OCI-LY7 (cell line): ENCODE results near the gene RAB35.

Experiments
- EZH2phosphoT487 ChIP-seq: fragments of 200-600 bp; sonication (generic); IDR thresholded peaks from 2 replicates; pipeline ENCODE4 v1.6.1; 2018; ENCODE audit warnings: low read depth, borderline replicate concordance, mild to moderate bottlenecking, mixed run types, antibody characterized with exemption, low read length, moderate library complexity, mixed read lengths
- TF ChIP-seq, protein P1 (sequence below): fragments of 200-600 bp; sonication (generic); conservative IDR thresholded peaks from 2 replicates; pipeline ENCODE4 v1.5.1; 2014; ENCODE audit warnings: mild to moderate bottlenecking, antibody characterized with exemption, low read length, moderate library complexity, mixed read lengths

DNA sequence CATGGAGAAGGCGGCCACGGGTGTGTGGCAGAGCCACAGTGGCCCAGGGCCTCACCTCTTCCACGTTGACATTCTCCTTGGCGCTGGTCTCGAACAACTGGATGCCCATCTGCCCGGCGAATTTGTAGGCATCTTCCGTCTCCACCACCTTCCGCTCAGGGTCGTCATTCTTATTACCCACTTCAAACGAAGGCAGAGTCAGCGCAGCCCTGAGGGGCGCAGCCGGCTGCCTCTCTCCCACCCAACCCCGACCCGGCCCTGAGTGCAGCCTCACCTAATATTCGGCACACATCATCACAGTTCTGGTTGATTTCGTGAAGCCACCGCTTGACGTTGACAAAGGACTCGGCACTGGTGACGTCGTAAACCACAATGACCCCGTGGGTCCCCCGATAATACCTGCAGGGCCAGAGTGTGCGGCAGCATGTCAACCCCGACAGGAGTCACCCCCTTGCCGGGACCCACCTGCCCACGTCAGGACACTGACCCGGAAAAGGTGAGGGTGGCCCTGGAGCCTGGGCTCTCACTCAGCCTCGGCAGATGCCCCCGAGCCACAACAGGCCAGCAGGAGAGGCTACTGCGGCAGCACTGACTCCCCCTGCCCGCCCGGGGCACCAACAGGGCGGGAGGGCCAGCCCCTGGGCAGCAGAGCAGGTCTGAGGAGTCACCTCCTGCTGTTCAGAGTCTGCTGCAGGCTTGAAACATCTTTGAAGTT is 17.6 kb downstream of the RAB35 start:
- TF ChIP-seq EZH2phosphoT487, result no peak
- TF ChIP-seq, protein P1, sequence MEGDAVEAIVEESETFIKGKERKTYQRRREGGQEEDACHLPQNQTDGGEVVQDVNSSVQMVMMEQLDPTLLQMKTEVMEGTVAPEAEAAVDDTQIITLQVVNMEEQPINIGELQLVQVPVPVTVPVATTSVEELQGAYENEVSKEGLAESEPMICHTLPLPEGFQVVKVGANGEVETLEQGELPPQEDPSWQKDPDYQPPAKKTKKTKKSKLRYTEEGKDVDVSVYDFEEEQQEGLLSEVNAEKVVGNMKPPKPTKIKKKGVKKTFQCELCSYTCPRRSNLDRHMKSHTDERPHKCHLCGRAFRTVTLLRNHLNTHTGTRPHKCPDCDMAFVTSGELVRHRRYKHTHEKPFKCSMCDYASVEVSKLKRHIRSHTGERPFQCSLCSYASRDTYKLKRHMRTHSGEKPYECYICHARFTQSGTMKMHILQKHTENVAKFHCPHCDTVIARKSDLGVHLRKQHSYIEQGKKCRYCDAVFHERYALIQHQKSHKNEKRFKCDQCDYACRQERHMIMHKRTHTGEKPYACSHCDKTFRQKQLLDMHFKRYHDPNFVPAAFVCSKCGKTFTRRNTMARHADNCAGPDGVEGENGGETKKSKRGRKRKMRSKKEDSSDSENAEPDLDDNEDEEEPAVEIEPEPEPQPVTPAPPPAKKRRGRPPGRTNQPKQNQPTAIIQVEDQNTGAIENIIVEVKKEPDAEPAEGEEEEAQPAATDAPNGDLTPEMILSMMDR, result no peak
